GM10266 (cell line): ENCODE results near the gene GAMT.

Experiments used
- DNase-seq: peaks from one replicate; pipeline ENCODE4 v3.0.0; 2012; ENCODE audit errors: extremely low spot score
- CTCF ChIP-seq: IDR thresholded peaks from 2 replicates; pipeline ENCODE4 v1.5.1; 2012; ENCODE audit warnings: mild to moderate bottlenecking, low read depth; ENCODE audit not compliant: control insufficient read depth, insufficient read depth; ENCODE audit errors: missing control alignments

GAMT gene

DNA sequence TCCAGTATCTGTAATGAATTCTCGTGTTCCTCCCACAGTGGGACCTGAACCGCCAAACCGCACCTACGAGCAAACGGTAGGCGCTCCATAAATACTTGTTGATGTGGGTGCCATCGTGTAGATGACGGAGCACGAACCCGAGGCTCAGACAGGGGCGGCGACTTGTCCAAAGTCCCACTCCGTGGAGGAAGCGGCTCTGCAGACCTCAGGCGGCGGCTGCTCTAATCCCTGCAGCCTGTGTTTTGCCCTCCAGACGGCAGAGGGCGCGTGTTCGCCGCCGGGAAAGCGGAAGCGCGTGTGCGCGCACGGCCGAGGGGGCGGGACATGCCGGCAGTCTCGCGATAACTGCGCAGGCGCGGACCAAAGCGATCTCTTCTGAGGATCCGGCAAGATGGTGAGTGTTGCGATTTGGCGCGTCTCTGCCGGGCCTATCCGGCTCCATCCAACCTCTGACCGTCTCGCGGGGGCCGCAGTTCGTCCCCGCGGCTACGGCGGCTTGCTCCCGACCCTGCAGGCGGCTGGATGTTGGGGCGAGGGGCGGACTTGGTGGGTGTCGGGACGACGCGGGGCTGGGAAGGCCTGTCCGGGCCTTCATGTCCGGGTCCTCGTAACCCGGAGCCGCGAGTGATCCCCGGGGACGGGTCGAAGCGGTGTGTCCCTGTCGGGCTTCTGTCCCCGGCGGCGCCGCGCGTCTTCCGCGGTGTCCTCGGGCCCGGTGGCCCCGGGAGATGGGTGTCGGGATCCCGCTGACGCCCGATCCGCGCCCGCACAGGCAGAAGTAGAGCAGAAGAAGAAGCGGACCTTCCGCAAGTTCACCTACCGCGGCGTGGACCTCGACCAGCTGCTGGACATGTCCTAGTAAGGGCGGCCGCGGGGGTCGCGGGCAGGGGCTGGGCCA, 36.9 kb upstream of the GAMT start, which contains the start of gene RPS15:
Gene RPS15, plus strand, starts transcription at position 362 of the 898 bp plus-strand sequence. Its CDS starts 30 bp downstream, at position 392.
- peak; percentile 100 for TF ChIP-seq CTCF

GRCh38 chr19:1437609-1438008, 36.3 kb upstream of the GAMT start:
- TF ChIP-seq CTCF: no peak
- DNase-seq: no peak

More for the DNA sequence above, 36.9 kb upstream of the GAMT start, which contains the start of gene RPS15:
- peak; percentile 99 for DNase-seq

GRCh38 chr19:1435378-1435989, 34.1 kb upstream of the GAMT start:
- DNase-seq: no peak
- TF ChIP-seq CTCF: no peak

DNA sequence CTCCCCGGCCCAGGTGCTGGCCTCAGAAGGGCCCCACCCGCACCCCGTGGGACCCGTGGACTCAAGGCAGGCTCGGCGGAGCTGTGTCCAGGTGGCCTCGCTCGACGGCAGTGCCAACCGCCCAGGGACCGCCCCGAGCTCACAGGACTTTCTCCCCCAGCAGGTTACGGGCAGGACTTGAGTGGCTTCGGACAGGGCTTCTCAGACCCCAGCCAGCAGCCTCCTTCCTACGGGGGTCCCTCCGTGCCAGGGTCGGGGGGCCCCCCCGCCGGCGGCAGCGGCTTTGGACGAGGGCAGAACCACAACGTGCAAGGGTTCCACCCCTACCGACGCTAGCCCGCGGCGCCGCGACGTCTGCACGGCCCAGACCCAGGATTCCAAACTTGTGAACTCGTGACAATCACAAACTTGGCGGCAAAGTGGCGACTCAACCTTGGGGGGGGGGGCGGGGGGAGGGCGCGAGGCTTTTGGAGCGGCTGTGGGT, 33.3 kb upstream of the GAMT start:
- no peak for DNase-seq
- no peak for TF ChIP-seq CTCF

- no peak for DNase-seq
- TF ChIP-seq CTCF: no peak
Measured at GRCh38 chr19:1434040-1434366, 32.7 kb upstream of the GAMT start.

DNA sequence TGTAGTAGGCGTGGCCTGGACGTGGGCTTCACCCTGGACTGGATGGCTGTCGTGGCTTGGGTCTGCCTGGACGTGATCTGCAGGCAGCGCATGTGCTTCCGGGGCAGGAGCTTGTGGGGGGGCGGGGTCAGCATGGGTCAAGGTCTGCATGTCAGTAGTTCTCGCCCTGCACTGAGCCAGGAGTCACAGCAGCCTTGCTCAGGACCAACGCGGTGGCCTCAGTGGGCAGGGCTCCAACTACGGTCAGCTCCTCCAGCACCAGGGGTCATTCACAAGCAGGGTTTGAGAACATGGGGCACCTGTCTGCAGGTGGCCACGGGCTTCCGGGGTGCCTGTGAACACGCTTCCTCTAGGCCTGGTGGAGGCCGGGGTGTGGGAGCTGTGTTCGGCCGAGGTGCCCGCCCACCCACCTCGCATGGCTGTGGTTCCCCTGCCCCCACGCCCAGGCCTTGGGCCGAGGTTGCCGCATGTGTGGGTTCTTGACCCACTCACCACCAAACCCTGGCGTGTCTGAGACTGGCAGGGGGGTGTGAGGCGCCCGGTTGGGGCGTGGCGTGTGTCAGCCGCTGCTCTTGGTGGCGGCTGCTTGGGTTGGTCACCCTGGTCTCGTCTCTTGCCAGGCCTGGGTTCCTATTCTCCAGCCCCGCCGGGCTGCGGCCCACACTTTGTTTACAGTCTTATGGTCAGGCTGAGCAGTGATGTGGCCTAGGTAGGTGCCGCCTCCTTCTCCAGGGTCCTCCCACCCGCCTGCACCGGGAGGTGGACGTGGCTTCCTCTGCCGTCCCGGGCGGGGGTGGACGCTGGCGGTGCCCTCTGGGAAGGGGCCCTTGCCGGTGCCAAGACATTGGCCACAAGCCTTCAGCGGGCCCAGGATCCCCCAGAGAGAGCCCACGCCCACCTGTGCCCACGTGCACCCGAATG, 32.0 kb upstream of the GAMT start:
- DNase-seq: no peak
- no peak for TF ChIP-seq CTCF
